GM18526 (cell line): ENCODE results near the gene CYP17A1.

Experiments
- POLR2A ChIP-seq: IDR thresholded peaks from 3 replicates; pipeline ENCODE4 v1.6.1; 2011; ENCODE audit not compliant: insufficient read length; ENCODE audit errors: extremely low read depth

The CYP17A1 gene

DNA sequence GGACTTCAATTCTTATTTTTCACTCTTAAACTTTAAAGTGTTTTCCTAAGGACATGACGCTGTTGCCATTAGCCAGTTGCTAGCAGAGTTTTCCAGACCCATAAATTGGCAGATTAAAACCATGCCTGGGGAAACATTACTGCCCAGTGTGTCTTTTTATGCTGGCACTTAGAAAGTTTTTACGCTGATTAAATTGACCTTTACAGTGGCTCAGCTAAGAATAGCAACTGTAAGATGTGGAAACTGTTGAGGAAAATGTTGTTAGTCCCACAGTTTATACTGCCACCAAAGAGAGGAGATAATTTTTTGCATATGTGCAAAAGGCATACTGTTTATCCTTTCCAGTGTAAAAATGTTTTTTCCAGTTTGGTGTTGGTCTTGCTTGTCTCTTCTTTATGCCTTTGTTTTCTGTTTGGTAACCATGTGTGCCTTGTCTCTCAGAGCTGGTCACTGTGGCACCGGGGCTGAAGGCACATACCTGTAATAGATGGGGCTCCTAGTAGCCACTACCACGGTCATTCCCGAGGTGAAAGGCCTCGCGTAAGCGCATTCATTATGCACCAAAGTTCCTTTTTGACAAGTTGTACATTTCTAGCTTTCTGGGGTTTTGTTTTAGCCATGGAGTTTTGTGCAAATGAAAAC is 45.3 kb downstream of the CYP17A1 start:
- TF ChIP-seq POLR2A, result no peak

DNA sequence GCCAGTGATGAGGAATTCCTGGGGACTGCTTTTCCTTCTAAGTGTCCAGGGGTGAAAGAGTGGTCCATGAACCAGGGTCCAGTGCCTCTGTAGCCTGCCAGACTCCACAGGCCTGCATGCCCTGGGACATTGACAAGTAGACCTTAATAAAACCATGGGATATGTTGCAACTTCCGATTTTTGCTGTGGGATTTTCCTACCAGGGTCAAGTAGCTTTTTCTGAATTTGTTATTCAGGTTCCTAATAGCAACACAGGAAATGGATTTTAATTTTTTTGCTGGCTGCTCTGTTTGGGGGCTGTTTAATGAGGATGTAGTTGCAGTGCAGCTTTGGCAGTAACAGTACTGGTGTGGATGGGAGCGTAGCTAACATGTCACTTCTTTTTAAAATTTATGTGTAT is 51.4 kb downstream of the CYP17A1 start:
- TF ChIP-seq POLR2A, result no peak

DNA sequence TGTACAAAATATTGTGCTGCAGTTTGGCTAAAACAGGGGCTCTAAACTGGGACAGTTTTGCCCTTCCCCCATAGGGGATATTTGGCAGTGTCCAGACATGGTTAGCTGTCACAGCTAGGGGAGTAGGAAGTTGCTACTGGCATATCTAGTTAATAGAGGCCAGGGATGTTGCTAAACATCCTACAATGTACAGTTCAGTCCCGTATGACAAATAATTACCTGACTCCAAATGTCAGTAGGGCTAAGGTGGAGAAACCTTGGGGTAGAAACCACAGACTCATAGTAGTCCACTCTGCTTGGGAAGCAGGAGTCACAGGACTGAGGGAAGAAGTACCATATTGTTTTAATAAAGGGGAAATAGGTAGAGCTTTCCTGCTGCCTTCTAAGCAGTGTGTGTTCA is 53.6 kb downstream of the CYP17A1 start:
- TF ChIP-seq POLR2A, result no peak

GRCh38 chr10:102782673-102783551 is 54.3 kb downstream of the CYP17A1 start:
- no peak for TF ChIP-seq POLR2A

DNA sequence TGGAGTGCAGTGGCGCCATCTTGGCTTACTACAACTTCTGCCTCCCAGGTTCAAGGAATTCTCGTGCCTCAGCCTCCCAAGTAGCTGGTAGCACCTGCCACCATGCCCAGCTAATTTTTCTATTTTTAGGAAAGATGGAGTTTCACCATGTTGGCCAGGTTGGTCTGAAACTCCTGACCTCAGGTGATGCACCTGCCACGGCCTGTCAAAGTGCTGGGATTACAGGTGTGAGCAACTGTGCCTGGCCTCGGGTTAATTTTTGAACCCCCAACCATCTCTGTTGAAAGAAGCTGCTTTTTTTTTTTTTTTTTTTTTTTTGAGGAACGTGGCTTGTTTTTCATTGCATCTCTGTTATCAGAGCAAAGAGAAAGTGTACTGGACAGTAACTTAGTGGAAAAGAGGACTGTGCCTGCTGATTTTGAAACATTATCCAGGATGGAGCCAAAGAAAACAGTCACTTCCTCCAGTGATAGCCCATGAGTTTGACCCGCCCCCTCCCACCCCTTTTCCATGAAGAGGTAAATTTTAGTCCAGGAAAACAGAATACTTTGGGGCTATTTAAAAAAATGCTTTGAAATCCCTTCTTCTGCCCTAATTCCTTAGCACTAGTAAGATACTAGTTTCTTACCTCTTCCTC is 55.2 kb downstream of the CYP17A1 start:
- TF ChIP-seq POLR2A, result no peak

DNA sequence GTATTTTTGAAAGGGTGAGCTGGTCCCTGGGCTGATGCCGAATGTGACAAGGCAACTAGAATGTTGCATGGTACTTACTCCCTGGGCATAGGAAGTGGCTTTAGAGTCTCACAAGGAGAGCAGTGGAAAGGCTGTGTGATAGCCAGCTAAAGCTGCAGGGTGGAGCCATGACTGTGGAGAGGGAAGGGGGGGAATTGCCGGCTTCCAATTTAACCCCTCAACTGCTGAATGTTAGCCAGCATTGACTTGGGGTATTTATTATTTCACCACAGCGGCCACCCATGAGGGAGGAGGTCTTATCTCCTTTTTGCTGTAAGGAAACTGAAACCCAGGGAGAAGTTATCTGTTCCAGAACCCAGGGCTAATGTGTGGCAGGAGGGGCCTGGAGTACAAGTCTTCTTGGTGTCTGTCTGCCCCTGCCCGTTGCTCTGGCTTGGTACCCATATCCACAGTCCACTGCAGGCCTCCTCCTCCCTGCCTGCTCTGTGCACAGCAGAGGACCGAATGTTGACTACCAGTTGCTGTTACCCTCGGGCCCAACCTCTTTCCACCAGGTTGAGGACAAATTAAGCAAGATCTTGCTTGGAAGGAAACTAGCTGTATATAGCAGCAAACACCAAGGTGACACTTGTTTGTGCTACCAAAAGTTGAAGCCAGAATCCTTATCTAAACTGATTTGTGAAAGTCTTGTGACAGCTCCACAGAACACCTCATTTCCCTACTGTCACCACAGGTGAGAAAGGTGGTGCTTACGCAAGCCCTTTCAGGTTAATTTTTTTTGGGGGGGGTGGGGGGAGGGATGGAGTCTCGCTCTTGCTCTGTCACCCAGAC is 55.9 kb downstream of the CYP17A1 start:
- TF ChIP-seq POLR2A, result no peak
